AG04450 (cell line): Measurements from ENCODE around the gene IL10RB. TPM values are rescaled to one million over a fixed set of nuclear protein-coding genes. Genes with fewer than 3 reads are reported as not detected.

Experiments used
- CTCF ChIA-PET: fragments of 300-600, 350-600 bp; formaldehyde crosslinking; extraction: SDS; loops from one replicate; lab custom pipeline; 2022; ENCODE audit warnings: antibody characterized with exemption, inconsistent platforms; lab: Charles Lee
- POLR2A ChIA-PET: fragments of 350-600 bp; formaldehyde crosslinking; extraction: SDS; loops from one replicate; lab custom pipeline; 2021; ENCODE audit warnings: antibody characterized with exemption, inconsistent platforms; lab: Yijun Ruan, JAX
- DNase-seq: peaks from one replicate; pipeline ENCODE4 v3.0.0-alpha.2; 2011; ENCODE audit warnings: low read depth, low spot score
- H3K27ac ChIP-seq: one replicate; pipeline ENCODE4 v1.5.1; 2012; ENCODE audit warnings: low read depth, low read length, control low read depth
- H3K27me3 ChIP-seq: one replicate; pipeline ENCODE4 v1.6.0; 2012; ENCODE audit warnings: low read length; ENCODE audit not compliant: control insufficient read depth, insufficient read depth
- H3K4me3 ChIP-seq: 2 replicates; pipeline ENCODE4 v1.5.1; 2011; ENCODE audit warnings: mild to moderate bottlenecking, low read depth, low read length, control low read depth
- H3K9me3 ChIP-seq: 2 replicates; pipeline ENCODE4 v1.5.1; 2012; ENCODE audit warnings: low read length; ENCODE audit not compliant: control insufficient read depth, insufficient read depth
- CTCF ChIP-seq: IDR thresholded peaks from 2 replicates; pipeline ENCODE4 v1.5.1; 2011; ENCODE audit warnings: low read depth, low read length, control low read depth, inconsistent platforms
- polyA plus RNA-seq: library from polyadenylated mRNA; depleted of rRNA; stranded (reverse); fragments of >200 nt; gene quantifications from 2 replicates; pipeline ENCODE4 v1.2.3, GENCODE V29; 2011

IL10RB gene
- polyA plus RNA-seq, 1 experiment: 46.4 TPM

GRCh38 chr21:33327326-33327725, 61.2 kb downstream of the IL10RB start:
- TF ChIP-seq CTCF: no peak
- Histone ChIP-seq H3K4me3 (no peak overlapping the region), H3K27ac (no peak overlapping the region), H3K9me3 (no peaks in the 10 kb centered on the region; the same call in none of the 2 replicates), H3K27me3 (no peaks in the 10 kb centered on the region)
- ChIA-PET POLR2A (no interaction called here), CTCF (interaction anchor here (1.0 to 1.3 kb wide), 2 partner anchors 130 to 153 kb away, joined by 3 to 4 read pairs; partner anchors contain the start of gene TMEM50B)
- no peak for DNase-seq

- H3K4me3 ChIP-seq: no peak overlapping the region
- no peak for DNase-seq
- H3K9me3 ChIP-seq: no peaks in the 10 kb centered on the region; the same call in none of the 2 replicates
- ChIA-PET POLR2A (no interaction called here), CTCF (interaction anchor here (1.0 to 1.3 kb wide), 2 partner anchors 131 to 152 kb away, joined by 3 to 4 read pairs; partner anchors contain the start of gene TMEM50B)
- no peaks in the 10 kb centered on the region for H3K27me3 ChIP-seq
- no peak overlapping the region for H3K27ac ChIP-seq
- TF ChIP-seq CTCF: no peak
Measured at GRCh38 chr21:33327792-33328433, 61.7 kb downstream of the IL10RB start.

DNA sequence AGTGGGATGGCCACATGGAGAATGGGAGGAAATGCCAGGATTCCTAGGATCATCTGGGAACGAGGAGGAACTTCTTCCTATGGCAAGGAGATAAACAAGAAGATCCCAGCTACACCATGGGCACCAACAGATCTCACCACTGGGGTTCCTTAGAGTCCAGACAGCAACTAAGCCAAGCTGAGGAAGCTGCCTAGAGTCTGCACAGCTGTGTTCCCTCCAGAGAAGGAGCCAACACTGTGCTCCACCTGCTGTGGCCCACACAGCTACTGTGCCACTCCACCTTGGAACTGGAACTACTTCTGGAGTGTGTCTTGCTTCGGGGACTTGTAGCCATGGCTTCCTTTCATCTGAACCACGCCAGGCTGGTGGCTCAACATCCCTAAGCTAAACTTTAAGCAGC, 64.6 kb downstream of the IL10RB start:
- ChIA-PET CTCF (interaction anchor here (1.8 to 2.7 kb wide), 2 partner anchors 30 to 115 kb away, joined by 6 to 9 read pairs; no protein-coding TSS in a partner anchor), POLR2A (interaction anchor here (0.5 to 0.6 kb wide), 2 partner anchors 97 to 105 kb away, joined by 3 to 7 read pairs; no protein-coding TSS in a partner anchor)
- H3K27ac ChIP-seq: no peak overlapping the region
- no peaks in the 10 kb centered on the region for H3K27me3 ChIP-seq
- H3K9me3 ChIP-seq: peaks cover 4% of the 10 kb centered on the region
- H3K4me3 ChIP-seq: no peak overlapping the region
- TF ChIP-seq CTCF: no peak
- DNase-seq: no peak

DNA sequence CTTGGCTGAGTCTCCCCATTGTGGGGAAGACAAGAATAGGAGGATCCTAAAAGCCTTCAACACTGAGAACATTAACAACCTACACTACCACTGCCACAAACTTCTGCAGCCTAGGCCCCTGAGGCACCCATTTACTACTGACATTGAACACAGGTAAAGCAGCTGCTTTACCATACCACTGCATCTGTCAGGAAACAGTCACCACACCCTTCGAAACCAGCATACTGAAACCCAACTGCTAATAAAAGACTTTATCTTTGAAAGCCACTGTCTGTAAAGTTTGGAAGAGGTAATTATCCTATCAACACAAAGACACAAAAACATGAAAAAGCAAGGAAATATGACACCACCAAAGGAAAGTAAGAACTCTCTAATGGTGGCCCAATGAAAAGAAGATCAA, 66.0 kb downstream of the IL10RB start:
- ChIA-PET CTCF (interaction anchor here (1.0 to 1.8 kb wide), 3 partner anchors 29 to 113 kb away, joined by 3 to 6 read pairs (median 5); no protein-coding TSS in a partner anchor), POLR2A (no interaction called here)
- Histone ChIP-seq H3K27ac (no peak overlapping the region), H3K4me3 (no peak overlapping the region), H3K27me3 (no peaks in the 10 kb centered on the region), H3K9me3 (peaks cover 4% of the 10 kb centered on the region)
- no peak for TF ChIP-seq CTCF
- no peak for DNase-seq

DNA sequence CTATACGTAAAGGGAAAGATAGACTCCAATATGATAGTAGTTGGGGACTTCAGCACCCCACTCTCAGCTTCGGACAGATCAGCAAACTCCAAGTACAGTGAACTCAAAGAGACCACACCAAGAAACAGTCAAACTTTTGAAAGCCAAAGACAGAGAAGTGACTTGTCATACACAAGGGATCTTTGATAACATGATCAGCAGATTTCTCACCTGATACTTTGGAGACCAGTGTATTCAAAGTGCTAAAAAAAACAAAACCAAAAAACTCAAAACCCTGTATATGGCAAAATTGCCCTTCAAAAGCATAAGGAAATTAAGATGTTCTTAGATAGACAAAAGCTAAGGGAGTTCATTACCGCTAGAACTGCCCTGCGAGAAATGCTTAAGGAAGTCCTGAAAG, 68.0 kb downstream of the IL10RB start:
- DNase-seq: no peak
- ChIA-PET POLR2A (interaction anchor here (1.0 kb wide), 1 partner anchor 10 kb away, joined by 6 read pairs; the partner anchor contains the start of gene IFNAR1), CTCF (no interaction called here)
- Histone ChIP-seq H3K27me3 (no peaks in the 10 kb centered on the region), H3K9me3 (peaks cover 4% of the 10 kb centered on the region), H3K27ac (no peak overlapping the region), H3K4me3 (no peak overlapping the region)
- no peak for TF ChIP-seq CTCF
